Measurements from ENCODE around the gene PRKG1. TPM values are rescaled to one million over a fixed set of nuclear protein-coding genes. Genes with fewer than 3 reads are reported as not detected.

PRKG1 gene
- total RNA-seq, 1 experiment from 2014 or later, result 0.09 TPM

DNA sequence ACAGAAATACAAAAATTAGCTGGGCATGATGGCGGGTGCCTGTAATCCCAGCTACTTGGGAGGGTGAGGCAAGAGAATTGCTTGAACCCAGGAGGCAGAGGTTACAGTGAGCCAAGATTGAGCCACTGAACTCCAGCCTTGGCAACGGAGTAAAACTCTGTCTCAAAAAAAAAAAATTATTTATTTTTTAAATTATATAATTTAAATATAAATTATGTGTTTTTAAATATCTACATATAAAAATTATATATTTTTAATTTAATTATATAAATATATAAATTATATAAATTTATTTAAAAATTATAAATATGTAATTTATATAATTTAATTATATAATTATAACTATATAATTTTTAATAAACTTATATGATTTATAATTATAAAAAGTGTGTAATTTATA, 51.2 kb downstream of the PRKG1 start:
- TF ChIP-seq, protein P1, sequence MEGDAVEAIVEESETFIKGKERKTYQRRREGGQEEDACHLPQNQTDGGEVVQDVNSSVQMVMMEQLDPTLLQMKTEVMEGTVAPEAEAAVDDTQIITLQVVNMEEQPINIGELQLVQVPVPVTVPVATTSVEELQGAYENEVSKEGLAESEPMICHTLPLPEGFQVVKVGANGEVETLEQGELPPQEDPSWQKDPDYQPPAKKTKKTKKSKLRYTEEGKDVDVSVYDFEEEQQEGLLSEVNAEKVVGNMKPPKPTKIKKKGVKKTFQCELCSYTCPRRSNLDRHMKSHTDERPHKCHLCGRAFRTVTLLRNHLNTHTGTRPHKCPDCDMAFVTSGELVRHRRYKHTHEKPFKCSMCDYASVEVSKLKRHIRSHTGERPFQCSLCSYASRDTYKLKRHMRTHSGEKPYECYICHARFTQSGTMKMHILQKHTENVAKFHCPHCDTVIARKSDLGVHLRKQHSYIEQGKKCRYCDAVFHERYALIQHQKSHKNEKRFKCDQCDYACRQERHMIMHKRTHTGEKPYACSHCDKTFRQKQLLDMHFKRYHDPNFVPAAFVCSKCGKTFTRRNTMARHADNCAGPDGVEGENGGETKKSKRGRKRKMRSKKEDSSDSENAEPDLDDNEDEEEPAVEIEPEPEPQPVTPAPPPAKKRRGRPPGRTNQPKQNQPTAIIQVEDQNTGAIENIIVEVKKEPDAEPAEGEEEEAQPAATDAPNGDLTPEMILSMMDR (IDR thresholded peaks at IDR 0.05; ENCODE audit: insufficient read depth in 1 of 2, low read depth in 1 of 2, low read length in 1 of 2, severe bottlenecking in 1 of 2, unreplicated experiment in 1 of 2), result no peak
- Mint-ChIP-seq H3K4me1 (ENCODE audit: low read depth, unreplicated experiment) (no peaks in the 10 kb centered on the region), H3K27me3 (ENCODE audit: insufficient read depth, unreplicated experiment) (no peaks in the 10 kb centered on the region), H3K4me3 (ENCODE audit: unreplicated experiment) (no peak overlapping the region), H3K9me3 (ENCODE audit: unreplicated experiment) (no peaks in the 10 kb centered on the region), H3K27ac (ENCODE audit: unreplicated experiment) (no peak overlapping the region), H3K36me3 (ENCODE audit: insufficient read depth, unreplicated experiment) (no peaks in the 10 kb centered on the region)
- no peak for DNase-seq
- ChIA-PET CTCF (no interaction called here), POLR2A (no interaction called here)
- no peaks in the 10 kb centered on the region for H3K36me3 ChIP-seq (ENCODE audit: control insufficient read depth, insufficient read depth, low read length)
- no peak overlapping the region for H3K4me3 ChIP-seq (ENCODE audit: low read depth, low read length)
- peaks cover 4% of the 10 kb centered on the region for H3K9me3 ChIP-seq
- no TSS peak for BruUV-seq (replicated peaks)
- no peaks in the 10 kb centered on the region for H3K27me3 ChIP-seq (replicated peaks; ENCODE audit: control insufficient read depth, insufficient read depth, low read length)
- intact Hi-C loops (cut with micrococcal nuclease; ENCODE audit: unreplicated experiment), result no loop called here
- no peaks in the 10 kb centered on the region for H3K4me1 ChIP-seq

- H3K27ac Mint-ChIP-seq (ENCODE audit: unreplicated experiment), result no peak overlapping the region
- POLR2A ChIA-PET, result no interaction called here
Measured at GRCh38 chr10:51129946-51130544, 55.8 kb downstream of the PRKG1 start.

GRCh38 chr10:51137756-51138529, 63.7 kb downstream of the PRKG1 start:
- TF ChIP-seq, protein P1 (IDR thresholded peaks at IDR 0.05; ENCODE audit: insufficient read depth in 1 of 2, low read depth in 1 of 2, low read length in 1 of 2, severe bottlenecking in 1 of 2, unreplicated experiment in 1 of 2), result no peak
- no peak overlapping the region for H3K4me3 Mint-ChIP-seq (ENCODE audit: unreplicated experiment)
- POLR2A ChIA-PET, result no interaction called here
- no peak for DNase-seq
- no peaks in the 10 kb centered on the region for H3K36me3 ChIP-seq (ENCODE audit: control insufficient read depth, insufficient read depth, low read length)
- no peaks in the 10 kb centered on the region for H3K9me3 Mint-ChIP-seq (ENCODE audit: unreplicated experiment)
- H3K27ac Mint-ChIP-seq (ENCODE audit: unreplicated experiment), result no peak overlapping the region
- H3K36me3 Mint-ChIP-seq (ENCODE audit: insufficient read depth, unreplicated experiment), result no peaks in the 10 kb centered on the region
- BruUV-seq (replicated peaks), result no TSS peak
- H3K27me3 Mint-ChIP-seq (ENCODE audit: insufficient read depth, unreplicated experiment), result peaks cover 12% of the 10 kb centered on the region
- intact Hi-C loops (cut with micrococcal nuclease; ENCODE audit: unreplicated experiment), result no loop called here
- no peak overlapping the region for H3K4me3 ChIP-seq (ENCODE audit: low read depth, low read length)
- no peaks in the 10 kb centered on the region for H3K4me1 Mint-ChIP-seq (ENCODE audit: low read depth, unreplicated experiment)
- H3K4me1 ChIP-seq, result no peaks in the 10 kb centered on the region
- CTCF ChIA-PET, result no interaction called here
- H3K27me3 ChIP-seq (replicated peaks; ENCODE audit: control insufficient read depth, insufficient read depth, low read length), result no peaks in the 10 kb centered on the region
- H3K9me3 ChIP-seq, result no peaks in the 10 kb centered on the region

More at GRCh38 chr10:51129946-51130544, 55.8 kb downstream of the PRKG1 start:
- intact Hi-C loops (cut with micrococcal nuclease; ENCODE audit: unreplicated experiment), result no loop called here
- Mint-ChIP-seq H3K4me3 (ENCODE audit: unreplicated experiment) (no peak overlapping the region), H3K36me3 (ENCODE audit: insufficient read depth, unreplicated experiment) (no peaks in the 10 kb centered on the region), H3K27me3 (ENCODE audit: insufficient read depth, unreplicated experiment) (no peaks in the 10 kb centered on the region), H3K9me3 (ENCODE audit: unreplicated experiment) (no peaks in the 10 kb centered on the region), H3K4me1 (ENCODE audit: low read depth, unreplicated experiment) (no peaks in the 10 kb centered on the region)
- CTCF ChIA-PET, result no interaction called here
- no peaks in the 10 kb centered on the region for H3K27me3 ChIP-seq (replicated peaks; ENCODE audit: control insufficient read depth, insufficient read depth, low read length)
- H3K9me3 ChIP-seq, result peaks cover 4% of the 10 kb centered on the region
- BruUV-seq (replicated peaks), result no TSS peak
- TF ChIP-seq, protein P1 (IDR thresholded peaks at IDR 0.05; ENCODE audit: insufficient read depth in 1 of 2, low read depth in 1 of 2, low read length in 1 of 2, severe bottlenecking in 1 of 2, unreplicated experiment in 1 of 2), result no peak
- H3K36me3 ChIP-seq (ENCODE audit: control insufficient read depth, insufficient read depth, low read length), result no peaks in the 10 kb centered on the region
- no peak overlapping the region for H3K4me3 ChIP-seq (ENCODE audit: low read depth, low read length)
- H3K4me1 ChIP-seq, result no peaks in the 10 kb centered on the region
- DNase-seq, result no peak

Data from Caco-2 (cell line).